Endothelial cell (in vitro differentiated cells): ENCODE measurements around the gene TPM4. TPM values are rescaled to one million over a fixed set of nuclear protein-coding genes. Genes with fewer than 3 reads are reported as not detected.
A peak's percentile ranks its signal among the peaks of the same experiment; 100 is the strongest.

Source experiments
- DNase-seq: peaks from one replicate; pipeline ENCODE4 v3.0.0; 2021; ENCODE audit warnings: low spot score
- H3K27ac Mint-ChIP-seq: one replicate; pipeline ENCODE4 v1.8.0; 2021; ENCODE audit warnings: mixed read lengths, inconsistent platforms; ENCODE audit not compliant: unreplicated experiment
- H3K27me3 Mint-ChIP-seq: one replicate; pipeline ENCODE4 v1.8.0; 2021; ENCODE audit warnings: mild to moderate bottlenecking, moderate library complexity, mixed read lengths, inconsistent platforms; ENCODE audit not compliant: unreplicated experiment
- H3K36me3 Mint-ChIP-seq: one replicate; pipeline ENCODE4 v1.8.0; 2021; ENCODE audit warnings: mild to moderate bottlenecking, low read depth, mixed read lengths, inconsistent platforms; ENCODE audit not compliant: unreplicated experiment
- H3K4me1 Mint-ChIP-seq: one replicate; pipeline ENCODE4 v1.8.0; 2021; ENCODE audit warnings: mild to moderate bottlenecking, mixed read lengths, inconsistent platforms; ENCODE audit not compliant: unreplicated experiment
- H3K4me3 Mint-ChIP-seq: one replicate; pipeline ENCODE4 v1.8.0; 2021; ENCODE audit warnings: mild to moderate bottlenecking, mixed read lengths, inconsistent platforms; ENCODE audit not compliant: unreplicated experiment
- H3K9me3 Mint-ChIP-seq: one replicate; pipeline ENCODE4 v1.8.0; 2021; ENCODE audit warnings: mixed read lengths, inconsistent platforms; ENCODE audit not compliant: unreplicated experiment
- total RNA-seq: library from RNA; stranded (reverse); fragmentation: NEBNext Ultra II Directional; extraction: Animal tissue kit (Norgen Biotek cat#: 25700); gene quantifications from one replicate; pipeline ENCODE4 v1.2.1, GENCODE V29; 2021; ENCODE audit not compliant: unreplicated experiment
- TF ChIP-seq, protein P1 (sequence below): fragments of 200-600 bp; sonication (generic); IDR thresholded peaks from one replicate; pipeline ENCODE4 v1.5.0; 2021; ENCODE audit warnings: antibody characterized with exemption; ENCODE audit not compliant: unreplicated experiment

TPM4 gene
- total RNA-seq, 1 donor from 2014 or later, result 644 TPM

DNA sequence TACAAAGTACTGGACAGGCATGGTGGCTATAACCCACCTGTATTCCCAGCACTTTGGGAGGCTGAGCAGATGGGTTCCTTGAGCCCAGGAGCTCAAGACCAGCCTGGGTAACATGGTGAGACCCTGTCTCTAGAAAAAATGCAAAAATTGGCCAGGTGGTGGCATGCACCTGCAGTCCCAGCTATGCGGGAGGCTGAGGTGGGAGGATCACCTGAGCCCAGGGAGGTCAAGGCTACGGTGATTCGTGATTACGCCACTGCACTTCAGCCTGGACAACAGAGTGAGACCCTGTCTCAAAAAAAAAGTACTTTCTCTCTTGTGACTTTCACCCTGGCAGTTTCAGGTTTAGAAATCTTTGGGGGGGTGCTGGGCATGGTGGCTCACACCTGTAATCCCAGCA is 24.2 kb downstream of the TPM4 start:
- no peak for DNase-seq
- TF ChIP-seq, protein P1, sequence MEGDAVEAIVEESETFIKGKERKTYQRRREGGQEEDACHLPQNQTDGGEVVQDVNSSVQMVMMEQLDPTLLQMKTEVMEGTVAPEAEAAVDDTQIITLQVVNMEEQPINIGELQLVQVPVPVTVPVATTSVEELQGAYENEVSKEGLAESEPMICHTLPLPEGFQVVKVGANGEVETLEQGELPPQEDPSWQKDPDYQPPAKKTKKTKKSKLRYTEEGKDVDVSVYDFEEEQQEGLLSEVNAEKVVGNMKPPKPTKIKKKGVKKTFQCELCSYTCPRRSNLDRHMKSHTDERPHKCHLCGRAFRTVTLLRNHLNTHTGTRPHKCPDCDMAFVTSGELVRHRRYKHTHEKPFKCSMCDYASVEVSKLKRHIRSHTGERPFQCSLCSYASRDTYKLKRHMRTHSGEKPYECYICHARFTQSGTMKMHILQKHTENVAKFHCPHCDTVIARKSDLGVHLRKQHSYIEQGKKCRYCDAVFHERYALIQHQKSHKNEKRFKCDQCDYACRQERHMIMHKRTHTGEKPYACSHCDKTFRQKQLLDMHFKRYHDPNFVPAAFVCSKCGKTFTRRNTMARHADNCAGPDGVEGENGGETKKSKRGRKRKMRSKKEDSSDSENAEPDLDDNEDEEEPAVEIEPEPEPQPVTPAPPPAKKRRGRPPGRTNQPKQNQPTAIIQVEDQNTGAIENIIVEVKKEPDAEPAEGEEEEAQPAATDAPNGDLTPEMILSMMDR, result no peak
- Mint-ChIP-seq H3K36me3 (peaks cover 46% of the 10 kb centered on the region), H3K4me3 (no peak overlapping the region), H3K27ac (no peak overlapping the region), H3K27me3 (peaks cover 6% of the 10 kb centered on the region), H3K9me3 (no peaks in the 10 kb centered on the region), H3K4me1 (no peaks in the 10 kb centered on the region)

DNA sequence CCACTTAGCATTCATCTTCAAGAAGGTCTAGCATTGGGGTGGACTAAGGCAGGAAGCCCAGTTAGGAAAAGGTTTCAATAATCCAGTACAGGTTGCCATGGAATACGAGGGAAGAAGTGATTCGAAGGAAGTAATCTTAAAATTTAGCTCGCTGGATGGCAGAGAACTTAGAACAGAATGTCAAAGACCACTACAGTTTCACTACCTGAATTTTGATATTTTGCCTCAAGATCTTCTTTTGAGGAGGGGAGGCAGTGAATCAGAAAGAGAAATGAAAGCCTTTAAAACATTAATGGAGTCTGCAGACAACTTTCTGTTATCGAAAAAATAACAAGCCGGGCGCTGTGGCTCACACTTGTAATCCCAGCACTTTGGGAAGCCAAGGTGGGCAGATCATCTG is 28.4 kb downstream of the TPM4 start:
- Mint-ChIP-seq H3K9me3 (no peaks in the 10 kb centered on the region), H3K4me3 (no peak overlapping the region), H3K27me3 (peaks cover 4% of the 10 kb centered on the region), H3K27ac (no peak overlapping the region), H3K4me1 (peaks cover 3% of the 10 kb centered on the region), H3K36me3 (peaks cover 26% of the 10 kb centered on the region)
- TF ChIP-seq, protein P1, result no peak
- DNase-seq, result no peak

- no peaks in the 10 kb centered on the region for H3K9me3 Mint-ChIP-seq
- no peak overlapping the region for H3K4me3 Mint-ChIP-seq
- DNase-seq, result no peak
- peaks cover 3% of the 10 kb centered on the region for H3K4me1 Mint-ChIP-seq
- peaks cover 4% of the 10 kb centered on the region for H3K27me3 Mint-ChIP-seq
- peak overlapping the region; percentile 57 for H3K27ac Mint-ChIP-seq
- H3K36me3 Mint-ChIP-seq, result peaks cover 20% of the 10 kb centered on the region
- TF ChIP-seq, protein P1, result no peak
Measured at GRCh38 chr19:16106121-16106520, 29.8 kb downstream of the TPM4 start.

GRCh38 chr19:16111160-16111908 is 35.0 kb downstream of the TPM4 start, which contains the start of gene RAB8A:
Gene RAB8A, plus strand, starts transcription at chr19:16111889. Its CDS starts 13 bp downstream, at chr19:16111902.
- Mint-ChIP-seq H3K36me3 (peaks cover 7% of the 10 kb centered on the region), H3K4me3 (peak within 1 kb of the TSS; percentile 98), H3K27me3 (peaks cover 5% of the 10 kb centered on the region), H3K27ac (peak within 1 kb of the TSS; percentile 97), H3K9me3 (no peaks in the 10 kb centered on the region), H3K4me1 (peaks cover 23% of the 10 kb centered on the region)
- TF ChIP-seq, protein P1, result peak; percentile 97
- DNase-seq, result peak; percentile 100
